Measurements from ENCODE around the gene ZNF474. TPM values are rescaled to one million over a fixed set of nuclear protein-coding genes. Genes with fewer than 3 reads are reported as not detected.

The ZNF474 gene
- total and polyA plus RNA-seq, 4 donors = 0.03 to 0.25 (median 0.23) TPM; not detected in 1

GRCh38 chr5:122155546-122155945 lies 26.2 kb downstream of the ZNF474 start:
- no peak for DNase-seq (ENCODE audit: low spot score)
- Histone ChIP-seq H3K27me3 (ENCODE audit: control insufficient read depth in 4 of 4, insufficient read depth in 4 of 4, low read length in 3 of 4) (peaks cover 0 to 3% (median 0%) of the 10 kb centered on the region in 4 donors), H3K4me3 (ENCODE audit: low read depth in 1 of 3, low read length in 3 of 3) (no peak overlapping the region), H3K27ac (ENCODE audit: low read depth in 1 of 2, low read length in 2 of 2) (no peak overlapping the region), H3K4me1 (ENCODE audit: control insufficient read depth in 4 of 4, insufficient read depth in 4 of 4, low read length in 3 of 4) (no peaks in the 10 kb centered on the region), H3K9me3 (ENCODE audit: control insufficient read depth in 4 of 4, low read length in 3 of 4) (no peaks in the 10 kb centered on the region), H3K9ac (ENCODE audit: low read depth in 1 of 2, low read length in 2 of 2) (no peak overlapping the region), H3K36me3 (ENCODE audit: control insufficient read depth in 4 of 4, insufficient read depth in 3 of 4, low read depth in 1 of 4, low read length in 3 of 4) (no peaks in the 10 kb centered on the region)
- TF ChIP-seq RXRA (IDR thresholded peaks at IDR 0.05) (no peak), HNF4A (conservative IDR thresholded peaks at IDR 0.05) (no peak), RAD21 (IDR thresholded peaks at IDR 0.05) (no peak), CTCF (IDR thresholded peaks at IDR 0.05; ENCODE audit: low read depth, low read length, missing input control) (no peak), GABPA (IDR thresholded peaks at IDR 0.05 in 1 of 2, conservative IDR thresholded peaks at IDR 0.05 in 1 of 2) (no peak), FOXA2 (IDR thresholded peaks at IDR 0.05) (no peak), SP1 (IDR thresholded peaks at IDR 0.05) (no peak), MAX (IDR thresholded peaks at IDR 0.05) (no peak), JUND (IDR thresholded peaks at IDR 0.05) (no peak), HNF4G (IDR thresholded peaks at IDR 0.05) (no peak), TAF1 (conservative IDR thresholded peaks at IDR 0.05) (no peak), NR2F2 (IDR thresholded peaks at IDR 0.05) (no peak), FOXA1 (IDR thresholded peaks at IDR 0.05) (no peak), YY1 (IDR thresholded peaks at IDR 0.05) (no peak), EGR1 (IDR thresholded peaks at IDR 0.05; ENCODE audit: low read depth in 2 of 2) (no peak)
- TF ChIP-seq, protein P1, sequence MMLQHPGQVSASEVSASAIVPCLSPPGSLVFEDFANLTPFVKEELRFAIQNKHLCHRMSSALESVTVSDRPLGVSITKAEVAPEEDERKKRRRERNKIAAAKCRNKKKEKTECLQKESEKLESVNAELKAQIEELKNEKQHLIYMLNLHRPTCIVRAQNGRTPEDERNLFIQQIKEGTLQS (IDR thresholded peaks at IDR 0.05) = no peak
- TF ChIP-seq, protein P2, sequence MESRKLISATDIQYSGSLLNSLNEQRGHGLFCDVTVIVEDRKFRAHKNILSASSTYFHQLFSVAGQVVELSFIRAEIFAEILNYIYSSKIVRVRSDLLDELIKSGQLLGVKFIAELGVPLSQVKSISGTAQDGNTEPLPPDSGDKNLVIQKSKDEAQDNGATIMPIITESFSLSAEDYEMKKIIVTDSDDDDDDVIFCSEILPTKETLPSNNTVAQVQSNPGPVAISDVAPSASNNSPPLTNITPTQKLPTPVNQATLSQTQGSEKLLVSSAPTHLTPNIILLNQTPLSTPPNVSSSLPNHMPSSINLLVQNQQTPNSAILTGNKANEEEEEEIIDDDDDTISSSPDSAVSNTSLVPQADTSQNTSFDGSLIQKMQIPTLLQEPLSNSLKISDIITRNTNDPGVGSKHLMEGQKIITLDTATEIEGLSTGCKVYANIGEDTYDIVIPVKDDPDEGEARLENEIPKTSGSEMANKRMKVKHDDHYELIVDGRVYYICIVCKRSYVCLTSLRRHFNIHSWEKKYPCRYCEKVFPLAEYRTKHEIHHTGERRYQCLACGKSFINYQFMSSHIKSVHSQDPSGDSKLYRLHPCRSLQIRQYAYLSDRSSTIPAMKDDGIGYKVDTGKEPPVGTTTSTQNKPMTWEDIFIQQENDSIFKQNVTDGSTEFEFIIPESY (IDR thresholded peaks at IDR 0.05) = no peak
- TF ChIP-seq, protein P3, sequence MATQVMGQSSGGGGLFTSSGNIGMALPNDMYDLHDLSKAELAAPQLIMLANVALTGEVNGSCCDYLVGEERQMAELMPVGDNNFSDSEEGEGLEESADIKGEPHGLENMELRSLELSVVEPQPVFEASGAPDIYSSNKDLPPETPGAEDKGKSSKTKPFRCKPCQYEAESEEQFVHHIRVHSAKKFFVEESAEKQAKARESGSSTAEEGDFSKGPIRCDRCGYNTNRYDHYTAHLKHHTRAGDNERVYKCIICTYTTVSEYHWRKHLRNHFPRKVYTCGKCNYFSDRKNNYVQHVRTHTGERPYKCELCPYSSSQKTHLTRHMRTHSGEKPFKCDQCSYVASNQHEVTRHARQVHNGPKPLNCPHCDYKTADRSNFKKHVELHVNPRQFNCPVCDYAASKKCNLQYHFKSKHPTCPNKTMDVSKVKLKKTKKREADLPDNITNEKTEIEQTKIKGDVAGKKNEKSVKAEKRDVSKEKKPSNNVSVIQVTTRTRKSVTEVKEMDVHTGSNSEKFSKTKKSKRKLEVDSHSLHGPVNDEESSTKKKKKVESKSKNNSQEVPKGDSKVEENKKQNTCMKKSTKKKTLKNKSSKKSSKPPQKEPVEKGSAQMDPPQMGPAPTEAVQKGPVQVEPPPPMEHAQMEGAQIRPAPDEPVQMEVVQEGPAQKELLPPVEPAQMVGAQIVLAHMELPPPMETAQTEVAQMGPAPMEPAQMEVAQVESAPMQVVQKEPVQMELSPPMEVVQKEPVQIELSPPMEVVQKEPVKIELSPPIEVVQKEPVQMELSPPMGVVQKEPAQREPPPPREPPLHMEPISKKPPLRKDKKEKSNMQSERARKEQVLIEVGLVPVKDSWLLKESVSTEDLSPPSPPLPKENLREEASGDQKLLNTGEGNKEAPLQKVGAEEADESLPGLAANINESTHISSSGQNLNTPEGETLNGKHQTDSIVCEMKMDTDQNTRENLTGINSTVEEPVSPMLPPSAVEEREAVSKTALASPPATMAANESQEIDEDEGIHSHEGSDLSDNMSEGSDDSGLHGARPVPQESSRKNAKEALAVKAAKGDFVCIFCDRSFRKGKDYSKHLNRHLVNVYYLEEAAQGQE (IDR thresholded peaks at IDR 0.05) = no peak
- WGBS = 89% methylated on average over 3 of the region's 3 CpGs

Data from liver (tissue), 9 donors.